Endothelial cell of umbilical vein (primary cell): Measurements from ENCODE around the gene MTM1. TPM values are rescaled to one million over a fixed set of nuclear protein-coding genes. Genes with fewer than 3 reads are reported as not detected.

ENCODE experiments used
- BruUV-seq: library from RNA; stranded (reverse); fragments of 400-500 nt; replicated peaks from 2 replicates; lab custom pipeline; 2021; lab: Mats Ljungman, UMichigan
- CTCF ChIA-PET: fragments of 300-600, 350-600 bp; sonication (Branson Sonifier 250); formaldehyde crosslinking; loops from one replicate; lab custom pipeline; 2021; ENCODE audit warnings: antibody characterized with exemption, inconsistent platforms; lab: Charles Lee
- POLR2A ChIA-PET: fragments of 300-600, 350-600 bp; sonication (Branson Sonifier 250); formaldehyde crosslinking; loops from one replicate; lab custom pipeline; 2021; ENCODE audit warnings: antibody characterized with exemption, inconsistent platforms; lab: Charles Lee
- DNase-seq: peaks from one replicate; pipeline ENCODE4 v3.0.0-alpha.2; 2011; ENCODE audit warnings: low read depth, low spot score
- FAIRE-seq: peaks from 2 replicates; lab custom pipeline; 2011; peaks lifted over from hg19 to GRCh38; lab: Jason Lieb, UNC
- H2AFZ ChIP-seq: 2 replicates; pipeline ENCODE4 v1.6.0; 2012; ENCODE audit warnings: low read depth, low read length, control low read depth, inconsistent platforms
- H3K27ac ChIP-seq: 2 replicates; pipeline ENCODE4 v1.5.1; 2011; ENCODE audit warnings: low read depth, mild to moderate bottlenecking, control low read depth, low read length, moderate library complexity; ENCODE audit not compliant: insufficient read depth
- H3K27me3 ChIP-seq, 2 experiments: 2 replicates each; pipeline versions ENCODE4 v1.6.0 to v1.6.1; 2011; ENCODE audit warnings: low read length in 2 of 2, mixed read lengths in 1 of 2; ENCODE audit not compliant: control insufficient read depth in 2 of 2, insufficient read depth in 2 of 2
- H3K36me3 ChIP-seq, 2 experiments: 2 replicates in 1 of 2; 3 replicates in 1 of 2; pipeline ENCODE4 v1.5.1; 2011; ENCODE audit warnings: low read length in 2 of 2, mild to moderate bottlenecking in 1 of 2, moderate library complexity in 1 of 2; ENCODE audit not compliant: control insufficient read depth in 2 of 2, insufficient read depth in 2 of 2; ENCODE audit errors: extremely low read depth in 1 of 2
- H3K4me1 ChIP-seq: 3 replicates; pipeline ENCODE4 v1.5.1; 2011; ENCODE audit warnings: mild to moderate bottlenecking, low read length; ENCODE audit not compliant: control insufficient read depth, insufficient read depth; ENCODE audit errors: extremely low read depth
- H3K4me2 ChIP-seq: 2 replicates; pipeline ENCODE4 v1.6.1; 2011; ENCODE audit warnings: low read length, control low read depth, mixed read lengths; ENCODE audit not compliant: insufficient read depth
- H3K4me3 ChIP-seq, 3 experiments: fragments of 200-600 bp in 1 of 3; sonication (generic), shearing (Covaris generic) in 1 of 3; replicated peaks in 1 of 3; 2 replicates each; pipeline ENCODE4 v1.5.1; 2011 to 2016; ENCODE audit warnings: control low read depth in 3 of 3, low read length in 3 of 3, mild to moderate bottlenecking in 2 of 3, inconsistent platforms in 1 of 3, low read depth in 1 of 3, moderate library complexity in 1 of 3; ENCODE audit not compliant: insufficient read depth in 1 of 3
- H3K79me2 ChIP-seq: 2 replicates; pipeline ENCODE4 v1.6.0; 2012; ENCODE audit warnings: low read length, inconsistent platforms; ENCODE audit not compliant: control insufficient read depth, insufficient read depth
- H3K9ac ChIP-seq: replicated peaks from 2 replicates; pipeline ENCODE3; 2011; ENCODE audit warnings: low read length, control low read depth; ENCODE audit not compliant: insufficient read depth; ENCODE audit errors: extremely low read depth
- H3K9me1 ChIP-seq: replicated peaks from 3 replicates; pipeline ENCODE4 v1.6.0; 2011; ENCODE audit warnings: mild to moderate bottlenecking, low read length; ENCODE audit not compliant: control insufficient read depth, insufficient read depth; ENCODE audit errors: extremely low read depth
- H3K9me3 ChIP-seq: replicated peaks from 2 replicates; pipeline ENCODE4 v1.5.1; 2012; ENCODE audit warnings: low read length, inconsistent platforms; ENCODE audit not compliant: control insufficient read depth, insufficient read depth
- H4K20me1 ChIP-seq: replicated peaks from 2 replicates; pipeline ENCODE3; 2011; ENCODE audit warnings: mild to moderate bottlenecking, low read length; ENCODE audit not compliant: control insufficient read depth, insufficient read depth; ENCODE audit errors: extremely low read depth
- EZH2 ChIP-seq: IDR thresholded peaks from 2 replicates; pipeline ENCODE4 v1.6.1; 2012; ENCODE audit warnings: borderline replicate concordance, low read depth, mild to moderate bottlenecking, moderate library complexity, low read length, inconsistent platforms; ENCODE audit not compliant: severe bottlenecking
- FOS ChIP-seq: IDR thresholded peaks from 2 replicates; pipeline ENCODE4 v1.6.1; 2011; ENCODE audit warnings: mild to moderate bottlenecking, low read length, moderate library complexity, borderline replicate concordance; ENCODE audit not compliant: insufficient read depth
- GATA2 ChIP-seq: IDR thresholded peaks from 2 replicates; pipeline ENCODE4 v1.7.0; 2011; ENCODE audit warnings: low read depth, mild to moderate bottlenecking, moderate library complexity, mixed read lengths, low read length; ENCODE audit not compliant: insufficient read length, insufficient read depth
- JUN ChIP-seq: IDR thresholded peaks from 2 replicates; pipeline ENCODE4 v1.6.1; 2011; ENCODE audit warnings: borderline replicate concordance, low read depth; ENCODE audit not compliant: insufficient read length, insufficient read depth
- MYC ChIP-seq: IDR thresholded peaks from one replicate; pipeline ENCODE4 v1.6.1; 2011; ENCODE audit warnings: mild to moderate bottlenecking, low read depth, low read length
- POLR2A ChIP-seq: IDR thresholded peaks from 2 replicates; pipeline ENCODE4 v1.6.1; 2012; ENCODE audit warnings: low read depth, mild to moderate bottlenecking, control low read depth, low read length
- POLR2AphosphoS5 ChIP-seq: IDR thresholded peaks from 2 replicates; pipeline ENCODE4 v1.6.1; 2012; ENCODE audit warnings: low read depth, mild to moderate bottlenecking, control low read depth, low read length, moderate library complexity; ENCODE audit not compliant: insufficient read depth
- dilution Hi-C: fragments of 300-500 bp; cut with MboI; formaldehyde crosslinking; loops from one replicate; pipeline ENCODE4 v1.15.0; 2019; ENCODE audit warnings: low sequenced_read_pairs; ENCODE audit not compliant: extremely low pct_ligation_motif_present
- intact Hi-C: fragments of 100-400 bp; cut with micrococcal nuclease; formaldehyde crosslinking; loops from one replicate; pipeline ENCODE4 v1.10.0; 2022
- polyA plus RNA-seq, 4 experiments: library from polyadenylated mRNA; depleted of rRNA in 3 of 4; stranded (reverse) in 3 of 4; unstranded in 1 of 4; fragments of >200 nt; gene quantifications; 2 replicates each; pipeline versions ENCODE4 v1.2.1 to v1.2.3, GENCODE V29; 2011 to 2012; ENCODE audit warnings: missing spikeins in 1 of 4
- total RNA-seq: library from RNA; stranded (reverse); gene quantifications from 2 replicates; pipeline ENCODE4 v1.2.3, GENCODE V29; 2021
- TF ChIP-seq, protein P1 (sequence below), 2 donors: IDR thresholded peaks; 1 replicate in 1 of 2; 2 replicates in 1 of 2; pipeline ENCODE4 v1.5.1; 2011; ENCODE audit warnings: low read length in 2 of 2, mild to moderate bottlenecking in 2 of 2, moderate library complexity in 2 of 2, control low read depth in 1 of 2, inconsistent platforms in 1 of 2, low read depth in 1 of 2; ENCODE audit not compliant: insufficient read depth in 1 of 2; ENCODE audit errors: extremely low read depth in 1 of 2
- TF ChIP-seq, protein P2 (sequence below): IDR thresholded peaks from 2 replicates; pipeline ENCODE4 v1.6.1; 2011; ENCODE audit not compliant: insufficient read depth, insufficient read length

Gene MTM1
- total and polyA plus RNA-seq, 2 donors (not counting 3 experiments of a cell fraction or from before 2014, with no cell fraction given) = 2.4 to 13.2 TPM

DNA sequence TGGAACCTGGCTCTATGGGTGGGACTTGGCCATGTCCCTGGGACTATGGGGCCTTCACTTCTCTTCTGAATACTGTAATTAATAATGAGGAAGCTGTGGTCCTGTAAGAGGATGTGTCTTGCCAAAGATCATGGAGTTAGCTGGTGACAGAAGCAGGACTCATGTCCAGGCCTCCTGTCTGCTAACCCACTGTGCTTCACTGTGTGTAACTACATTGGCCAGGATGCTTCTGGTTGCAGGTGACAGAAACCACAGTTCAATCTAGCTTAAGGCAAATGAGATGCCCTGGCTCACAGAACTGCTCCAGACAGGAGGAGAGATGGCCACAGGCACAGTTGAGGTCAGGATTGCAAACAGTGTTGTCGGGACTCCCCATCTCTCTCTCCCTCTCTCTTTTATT, 127.9 kb downstream of the MTM1 start:
- no peak overlapping the region for H3K9ac ChIP-seq
- H4K20me1 ChIP-seq = no peaks in the 10 kb centered on the region
- no TSS peak for BruUV-seq
- intact Hi-C loops (no loop called here), dilution Hi-C loops (no loop called here)
- POLR2A ChIA-PET = no interaction called here
- H3K27ac ChIP-seq = no peak overlapping the region
- no peaks in the 10 kb centered on the region for H3K9me1 ChIP-seq
- H3K4me3 ChIP-seq = no peak overlapping the region
- no peaks in the 10 kb centered on the region for H3K36me3 ChIP-seq
- peaks cover 42% of the 10 kb centered on the region for H3K79me2 ChIP-seq
- CTCF ChIA-PET = interaction anchor here (1.1 kb wide), 1 partner anchor 13 kb away, joined by 3 read pairs; no protein-coding TSS in a partner anchor
- no peaks in the 10 kb centered on the region for H3K9me3 ChIP-seq
- no peak overlapping the region for H3K4me2 ChIP-seq
- no peak for TF ChIP-seq FOS
- TF ChIP-seq GATA2 = no peak
- no peak for TF ChIP-seq POLR2AphosphoS5
- no peak for TF ChIP-seq JUN
- no peak for TF ChIP-seq MYC
- TF ChIP-seq, protein P1, sequence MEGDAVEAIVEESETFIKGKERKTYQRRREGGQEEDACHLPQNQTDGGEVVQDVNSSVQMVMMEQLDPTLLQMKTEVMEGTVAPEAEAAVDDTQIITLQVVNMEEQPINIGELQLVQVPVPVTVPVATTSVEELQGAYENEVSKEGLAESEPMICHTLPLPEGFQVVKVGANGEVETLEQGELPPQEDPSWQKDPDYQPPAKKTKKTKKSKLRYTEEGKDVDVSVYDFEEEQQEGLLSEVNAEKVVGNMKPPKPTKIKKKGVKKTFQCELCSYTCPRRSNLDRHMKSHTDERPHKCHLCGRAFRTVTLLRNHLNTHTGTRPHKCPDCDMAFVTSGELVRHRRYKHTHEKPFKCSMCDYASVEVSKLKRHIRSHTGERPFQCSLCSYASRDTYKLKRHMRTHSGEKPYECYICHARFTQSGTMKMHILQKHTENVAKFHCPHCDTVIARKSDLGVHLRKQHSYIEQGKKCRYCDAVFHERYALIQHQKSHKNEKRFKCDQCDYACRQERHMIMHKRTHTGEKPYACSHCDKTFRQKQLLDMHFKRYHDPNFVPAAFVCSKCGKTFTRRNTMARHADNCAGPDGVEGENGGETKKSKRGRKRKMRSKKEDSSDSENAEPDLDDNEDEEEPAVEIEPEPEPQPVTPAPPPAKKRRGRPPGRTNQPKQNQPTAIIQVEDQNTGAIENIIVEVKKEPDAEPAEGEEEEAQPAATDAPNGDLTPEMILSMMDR (IDR thresholded peaks at IDR 0.05; ENCODE audit: extremely low read depth in 1 of 2, insufficient read depth in 1 of 2, low read depth in 1 of 2, low read length in 2 of 2) = no peak
- TF ChIP-seq, protein P2, sequence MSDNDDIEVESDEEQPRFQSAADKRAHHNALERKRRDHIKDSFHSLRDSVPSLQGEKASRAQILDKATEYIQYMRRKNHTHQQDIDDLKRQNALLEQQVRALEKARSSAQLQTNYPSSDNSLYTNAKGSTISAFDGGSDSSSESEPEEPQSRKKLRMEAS = no peak
- no peak for TF ChIP-seq POLR2A
- no peak for TF ChIP-seq EZH2
- peaks cover 13% of the 10 kb centered on the region for H3K4me1 ChIP-seq
- no peak overlapping the region for H2AFZ ChIP-seq
- FAIRE-seq = no peak
- no peaks in the 10 kb centered on the region for H3K27me3 ChIP-seq
- no peak for DNase-seq
